NOMO-1 treated with DMSO at 0.1 percent for 48 hours (cell line): ENCODE data around the gene TRAPPC2L.

Experiments used
- DNase-seq: peaks from one replicate; lab custom pipeline; 2025; ENCODE audit not compliant: unreplicated experiment; lab: John Stamatoyannopoulos, UW

The TRAPPC2L gene

DNA sequence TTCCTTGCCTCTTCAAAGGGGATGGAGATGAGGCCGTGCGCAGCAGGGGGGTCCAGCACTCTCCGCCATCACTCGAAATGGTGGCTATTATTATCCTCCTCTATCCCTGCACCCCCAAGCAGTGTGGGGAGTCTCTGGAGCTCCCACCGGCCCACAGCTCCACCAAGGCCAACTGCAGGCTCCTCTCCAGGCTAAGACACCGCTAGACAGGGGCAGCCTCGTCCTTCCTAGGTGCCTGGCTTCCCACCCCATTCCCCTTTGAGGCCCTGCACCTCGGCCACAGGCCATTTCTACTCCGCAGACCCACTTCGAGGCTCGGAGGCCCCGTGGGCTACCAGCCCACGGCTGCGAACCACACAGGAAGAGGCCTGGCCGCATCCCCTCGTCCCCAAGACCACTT lies 49.1 kb downstream of the TRAPPC2L start:
- DNase-seq, result no peak

DNA sequence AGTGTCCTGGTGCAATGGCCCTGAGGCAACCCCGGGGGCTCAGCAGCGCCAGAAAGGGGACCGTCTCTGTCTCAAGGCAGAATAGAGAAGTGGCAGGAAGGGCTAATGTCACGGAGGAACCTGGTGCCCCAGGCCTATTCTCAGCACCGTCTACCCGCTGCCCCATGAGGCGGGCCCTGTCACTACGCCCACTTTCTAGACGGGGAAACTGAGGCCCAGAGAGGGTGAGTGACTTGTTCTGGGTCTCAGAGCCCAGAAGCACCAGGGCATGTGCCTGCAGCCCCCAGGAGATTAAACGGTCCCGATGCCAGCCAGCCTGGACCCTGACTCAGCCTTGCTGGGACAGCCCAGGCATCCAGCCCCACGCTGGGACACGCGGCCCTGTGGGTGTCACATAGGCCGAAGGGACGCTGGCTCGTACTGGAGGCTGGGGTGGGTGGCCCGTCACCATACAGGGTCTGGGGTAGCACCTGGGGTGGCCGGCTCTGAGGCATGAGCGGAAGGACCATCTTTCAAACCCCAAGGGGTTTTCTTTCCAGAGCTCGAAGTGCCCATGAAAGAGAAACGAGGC lies 49.7 kb downstream of the TRAPPC2L start:
- DNase-seq, result no peak

DNA sequence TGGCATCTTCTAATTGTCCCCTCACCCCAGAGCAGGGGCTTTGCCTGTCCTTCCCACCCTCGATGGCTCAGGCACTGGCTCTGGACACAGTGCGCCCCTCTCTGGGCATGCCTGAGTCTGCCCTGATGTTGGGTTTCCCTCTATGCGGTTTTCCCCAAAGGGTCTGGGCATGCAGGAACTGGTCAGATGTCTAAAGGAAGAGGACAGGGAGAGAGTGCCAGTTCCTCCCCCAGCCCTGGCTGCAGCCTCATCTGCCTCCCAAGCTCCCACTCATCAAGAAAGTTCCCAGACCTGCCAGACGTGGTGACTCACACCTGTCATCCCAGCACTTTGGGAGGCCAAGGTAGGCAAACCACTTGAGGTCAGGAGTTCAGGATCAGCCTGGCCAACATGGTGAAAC lies 50.8 kb downstream of the TRAPPC2L start:
- DNase-seq, result no peak

DNA sequence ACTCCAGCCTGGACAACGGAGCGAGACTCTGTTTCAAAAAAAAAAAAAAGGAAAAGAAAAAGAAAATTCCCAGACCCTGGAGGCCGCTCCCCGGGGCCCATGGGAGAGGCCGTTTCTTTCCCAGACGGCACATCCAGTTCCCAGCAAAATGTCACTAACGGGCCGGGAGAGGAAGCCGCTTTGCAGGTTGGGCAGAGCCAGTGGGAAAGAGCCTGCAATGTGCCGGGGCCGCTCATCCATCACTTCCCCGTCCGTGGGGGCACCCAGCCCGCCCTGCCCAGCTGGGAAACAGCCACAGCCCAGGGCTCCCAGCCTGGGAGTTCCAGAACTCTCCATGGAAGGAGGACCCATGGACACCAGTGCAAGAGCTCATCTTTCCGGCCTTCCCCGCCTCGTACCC lies 51.4 kb downstream of the TRAPPC2L start:
- no peak for DNase-seq

DNA sequence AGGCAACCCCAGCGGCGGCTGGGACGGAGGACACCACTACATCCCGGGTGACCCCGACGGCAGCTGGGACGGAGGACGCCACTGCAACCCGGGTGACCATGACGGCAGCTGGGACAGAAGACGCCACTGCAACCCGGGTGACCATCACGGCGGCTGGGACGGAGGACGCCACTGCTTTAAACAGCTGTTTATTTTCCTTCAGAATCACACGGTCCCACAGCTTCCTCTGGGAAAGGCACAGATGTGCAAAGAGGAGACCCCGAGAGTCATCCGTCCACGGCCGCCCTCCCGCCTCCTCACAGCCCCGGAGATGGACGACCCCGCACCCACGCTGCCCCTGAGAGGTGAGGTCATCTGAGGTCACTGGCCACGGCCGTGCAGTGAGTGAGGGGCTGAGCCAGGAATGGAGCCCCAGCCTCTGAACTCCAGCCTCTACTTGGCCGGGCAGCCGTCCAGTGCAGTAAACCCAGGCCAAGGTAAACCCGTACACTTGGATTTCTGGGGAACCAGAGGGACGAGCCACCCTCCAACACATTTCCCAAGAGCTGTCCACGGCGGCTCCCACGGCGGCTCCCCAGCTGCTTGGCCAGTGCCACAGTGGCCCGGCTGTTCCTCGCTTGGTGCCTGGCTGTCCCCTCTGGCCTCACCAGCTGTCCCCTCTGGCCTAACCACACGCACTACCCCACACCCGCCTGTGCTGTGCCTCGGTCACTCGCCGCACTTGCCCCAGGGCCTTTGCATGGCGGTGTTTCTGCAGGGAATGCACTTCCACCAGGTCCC lies 52.7 kb downstream of the TRAPPC2L start:
- DNase-seq, result no peak

DNA sequence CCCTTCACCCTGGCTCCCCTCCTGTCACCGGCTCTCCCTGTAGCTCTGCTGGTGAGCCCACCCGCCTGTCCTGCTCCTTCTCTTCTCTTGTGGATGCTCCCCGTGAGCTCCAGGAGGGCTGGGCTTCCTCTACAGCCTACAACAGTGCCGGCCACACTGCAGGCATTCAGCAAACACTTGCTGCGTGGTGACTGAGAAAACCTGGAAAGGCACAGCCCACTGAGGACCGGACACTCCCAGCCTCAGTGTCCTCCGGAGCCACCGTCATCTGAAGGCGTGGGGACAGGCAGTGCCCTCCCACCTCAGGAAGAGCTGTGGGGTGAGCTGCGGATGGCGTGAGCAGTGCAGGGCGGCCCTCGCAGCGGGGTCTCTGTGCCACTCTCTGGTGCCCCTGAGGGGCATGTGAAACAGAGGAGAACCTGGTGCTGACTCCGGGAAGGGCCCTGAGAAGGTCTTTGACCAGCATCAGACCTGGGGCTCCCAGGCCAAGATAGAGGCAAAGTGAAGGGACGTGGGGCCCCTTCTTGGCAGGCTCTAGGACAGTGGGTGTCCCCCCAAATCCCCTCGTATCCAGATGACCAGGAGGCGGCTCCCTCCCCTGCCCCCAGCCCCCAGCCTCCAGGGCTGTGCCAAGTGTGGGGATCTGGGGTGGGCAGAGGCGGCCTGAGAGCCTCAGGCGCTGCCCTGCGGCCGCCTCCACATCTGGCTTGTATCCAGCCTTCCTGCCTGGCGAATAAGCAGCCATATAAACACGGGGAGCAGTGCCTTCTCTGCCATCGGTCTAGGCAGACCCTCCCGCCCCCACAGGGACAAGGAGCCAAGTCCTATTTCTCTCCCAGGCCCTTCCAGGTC lies 53.6 kb downstream of the TRAPPC2L start:
- no peak for DNase-seq

DNA sequence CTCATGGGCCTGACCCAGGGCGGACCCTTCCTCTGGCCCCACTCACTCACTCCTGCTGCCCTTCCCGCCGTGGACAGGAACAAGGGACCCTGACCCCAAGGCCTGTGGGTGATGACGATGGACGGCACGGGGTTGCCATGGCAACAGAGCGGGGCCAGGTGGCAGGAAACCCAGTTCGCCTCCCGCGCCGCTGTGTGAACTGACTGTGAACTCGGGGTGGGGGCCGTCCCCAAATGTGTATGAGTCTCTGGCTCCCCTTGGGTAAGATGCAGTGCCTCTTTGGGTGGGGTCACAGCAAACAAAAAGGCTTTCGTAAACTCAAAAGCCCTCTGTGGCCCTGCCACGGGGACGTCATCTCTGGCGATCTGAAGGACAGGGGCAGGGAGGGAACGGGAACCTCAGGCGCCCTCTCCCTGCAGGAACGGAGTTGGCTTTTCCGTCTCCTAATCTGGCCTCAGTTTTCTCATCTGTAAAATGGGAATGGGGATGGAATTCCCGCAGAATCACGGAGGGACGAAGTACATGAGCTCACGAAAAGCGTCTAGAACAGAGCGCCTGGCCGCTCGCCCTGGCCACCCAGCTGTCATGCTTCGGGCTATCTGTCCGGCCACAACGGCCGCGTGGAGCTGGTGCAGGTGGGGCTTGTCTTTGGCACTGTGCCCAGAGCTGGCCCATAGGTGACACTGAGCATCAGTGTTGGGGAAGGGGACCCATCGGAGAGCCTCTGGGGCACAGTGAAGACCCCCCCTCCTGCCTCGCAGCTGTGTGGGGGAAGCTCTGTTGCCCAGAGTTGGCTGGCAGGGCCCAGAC lies 54.4 kb downstream of the TRAPPC2L start:
- DNase-seq, result no peak

DNA sequence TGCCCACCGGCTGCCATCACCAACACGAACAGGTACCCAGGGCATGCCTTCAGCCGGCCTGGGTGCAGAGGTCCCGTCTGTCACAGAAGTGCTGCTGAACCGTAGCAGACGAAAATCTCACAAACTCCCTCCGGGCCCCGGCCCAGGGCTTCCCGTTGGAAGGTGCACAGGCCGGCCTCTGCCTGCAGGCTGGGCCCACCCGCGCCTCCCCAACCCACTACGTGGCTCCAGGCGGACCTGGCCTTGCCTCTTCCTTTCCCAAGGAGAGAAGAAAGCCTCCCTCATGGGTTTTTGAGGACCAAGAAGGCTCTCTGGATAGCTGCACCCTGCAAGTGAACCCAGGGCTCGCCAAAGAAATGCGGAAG lies 55.0 kb downstream of the TRAPPC2L start:
- no peak for DNase-seq
